Tibial nerve (tissue), 4 donors: ENCODE results near the gene FYB2. TPM values are rescaled to one million over a fixed set of nuclear protein-coding genes. Genes with fewer than 3 reads are reported as not detected.

Experiments used
- DNase-seq, 2 donors: peaks; one replicate each; pipeline ENCODE4 v3.0.0-alpha.2; 2019; ENCODE audit warnings: low spot score in 2 of 2
- H3K27ac ChIP-seq, 4 donors: fragments of 200-600 bp; sonication (generic) in 3 of 4; one replicate each; pipeline ENCODE4 v1.5.1; 2017 to 2019; ENCODE audit warnings: mild to moderate bottlenecking in 1 of 4
- H3K27me3 ChIP-seq, 2 donors: fragments of 200-600 bp; sonication (generic) in 1 of 2; one replicate each; pipeline versions ENCODE4 v1.5.1 to v1.6.0; 2017 to 2019
- H3K36me3 ChIP-seq, 3 donors: fragments of 200-600 bp; sonication (generic); one replicate each; pipeline ENCODE4 v1.5.1; 2018 to 2019
- H3K4me1 ChIP-seq, 4 donors: fragments of 200-600 bp; sonication (generic) in 3 of 4; one replicate each; pipeline ENCODE4 v1.5.1; 2017 to 2019
- H3K4me3 ChIP-seq, 4 donors: fragments of 200-600 bp; sonication (generic) in 3 of 4; one replicate each; pipeline ENCODE4 v1.5.1; 2017 to 2019; ENCODE audit warnings: mild to moderate bottlenecking in 1 of 4, moderate library complexity in 1 of 4
- H3K9me3 ChIP-seq, 4 donors: fragments of 200-600 bp; sonication (generic) in 3 of 4; one replicate each; pipeline ENCODE4 v1.5.1; 2017 to 2019
- CTCF ChIP-seq, 5 experiments: fragments of 200-600 bp in 3 of 5; fragments of 450-650 bp in 2 of 5; sonication (generic) in 3 of 5; IDR thresholded peaks; one replicate each; pipeline ENCODE4 v1.5.1; 2016 to 2019; ENCODE audit warnings: antibody characterized with exemption in 5 of 5, mild to moderate bottlenecking in 3 of 5, moderate library complexity in 2 of 5
- EP300 ChIP-seq, 2 donors: sonication (generic); formaldehyde crosslinking; IDR thresholded peaks; one replicate each; pipeline ENCODE4 v1.6.1; 2017; ENCODE audit warnings: antibody characterized with exemption in 2 of 2, mild to moderate bottlenecking in 1 of 2
- POLR2A ChIP-seq, 2 donors: fragments of 450-650 bp; IDR thresholded peaks; one replicate each; pipeline ENCODE4 v1.6.1; 2017; ENCODE audit warnings: antibody characterized with exemption in 2 of 2, mild to moderate bottlenecking in 2 of 2, moderate library complexity in 2 of 2
- WGBS, 2 donors: methylation state at CpG; one replicate each; pipeline ENCODE4 v1.1.5; 2018; 5-methylcytosine and 5-hydroxymethylcytosine counted together
- total RNA-seq, 4 donors: library from RNA; depleted of rRNA; stranded (reverse); fragments of >200 nt; gene quantifications; one replicate each; pipeline ENCODE4 v1.1.0, GENCODE V29; 2016

FYB2 gene
- total RNA-seq, 4 donors from 2014 or later: not detected

GRCh38 chr1:56672579-56672978 is 146.6 kb downstream of the FYB2 start:
- no peak overlapping the region for H3K27ac ChIP-seq
- no peak overlapping the region for H3K4me3 ChIP-seq
- no peaks in the 10 kb centered on the region for H3K4me1 ChIP-seq
- no peaks in the 10 kb centered on the region for H3K9me3 ChIP-seq
- TF ChIP-seq POLR2A (IDR thresholded peaks at IDR 0.05) (no peak), EP300 (IDR thresholded peaks at IDR 0.05) (no peak), CTCF (IDR thresholded peaks at IDR 0.05) (no peak)
- no peaks in the 10 kb centered on the region for H3K27me3 ChIP-seq
- no peak for DNase-seq
- H3K36me3 ChIP-seq: no peaks in the 10 kb centered on the region
- 93% methylated on average over 1 of the region's 1 CpG for WGBS, 2 donors

GRCh38 chr1:56671542-56671941 is 147.7 kb downstream of the FYB2 start:
- no peaks in the 10 kb centered on the region for H3K36me3 ChIP-seq
- 95% methylated on average over 2 of the region's 2 CpGs for WGBS, 2 donors
- H3K4me1 ChIP-seq: no peaks in the 10 kb centered on the region
- H3K4me3 ChIP-seq: no peak overlapping the region
- TF ChIP-seq CTCF (IDR thresholded peaks at IDR 0.05): no peak
- TF ChIP-seq EP300 (IDR thresholded peaks at IDR 0.05): no peak
- no peak for TF ChIP-seq POLR2A (IDR thresholded peaks at IDR 0.05)
- no peak overlapping the region for H3K27ac ChIP-seq
- no peaks in the 10 kb centered on the region for H3K9me3 ChIP-seq
- DNase-seq: no peak
- H3K27me3 ChIP-seq: no peaks in the 10 kb centered on the region

GRCh38 chr1:56671085-56671484 is 148.1 kb downstream of the FYB2 start:
- no peak for TF ChIP-seq POLR2A (IDR thresholded peaks at IDR 0.05)
- no peaks in the 10 kb centered on the region for H3K36me3 ChIP-seq
- H3K4me3 ChIP-seq: no peak overlapping the region
- no peaks in the 10 kb centered on the region for H3K9me3 ChIP-seq
- DNase-seq: no peak
- no peaks in the 10 kb centered on the region for H3K4me1 ChIP-seq
- no peaks in the 10 kb centered on the region for H3K27me3 ChIP-seq
- WGBS, 2 donors: 94 to 96% methylated on average over 4 of the region's 4 CpGs
- H3K27ac ChIP-seq: no peak overlapping the region

- Histone ChIP-seq H3K4me1 (no peaks in the 10 kb centered on the region), H3K27me3 (no peaks in the 10 kb centered on the region), H3K4me3 (no peak overlapping the region), H3K27ac (no peak overlapping the region), H3K9me3 (no peaks in the 10 kb centered on the region), H3K36me3 (no peaks in the 10 kb centered on the region)
- no peak for DNase-seq
- TF ChIP-seq EP300 (IDR thresholded peaks at IDR 0.05): no peak
- no peak for TF ChIP-seq CTCF (IDR thresholded peaks at IDR 0.05)
- no peak for TF ChIP-seq POLR2A (IDR thresholded peaks at IDR 0.05)
- WGBS, 2 donors: 92 to 97% methylated on average over 2 of the region's 2 CpGs
Observed at GRCh38 chr1:56670350-56670749, 148.9 kb downstream of the FYB2 start.

Other genes starting within 250 kb of the FYB2 start
- 100 to 1,000 TPM; 139 to 307 (median 267) TPM for gene PLPP3, start 239.8 kb downstream of the FYB2 start, total RNA-seq
- 10 to 100 TPM in 2 of 4 donors, 1 to 10 TPM in 2; 7.8 to 11.6 (median 10.2) TPM for gene PRKAA2, start 174.1 kb downstream of the FYB2 start, total RNA-seq
- not detected for gene C8A, start 35.4 kb upstream of the FYB2 start, total RNA-seq
- not detected for gene C8B, start 146.6 kb upstream of the FYB2 start, total RNA-seq